Activated T-cell treated with anti-CD3 and anti-CD28 coated beads for 4 hours (primary cell): ENCODE data around the gene MYO5C.
"Not testable (repeated sequence)": the region's sequence is repeated elsewhere in the genome, so short reads cannot be mapped to it uniquely, and the experiment has no call there.

Source experiments
- DNase-seq: peaks from one replicate; pipeline ENCODE4 v3.0.0-alpha.2; 2020

MYO5C gene

DNA sequence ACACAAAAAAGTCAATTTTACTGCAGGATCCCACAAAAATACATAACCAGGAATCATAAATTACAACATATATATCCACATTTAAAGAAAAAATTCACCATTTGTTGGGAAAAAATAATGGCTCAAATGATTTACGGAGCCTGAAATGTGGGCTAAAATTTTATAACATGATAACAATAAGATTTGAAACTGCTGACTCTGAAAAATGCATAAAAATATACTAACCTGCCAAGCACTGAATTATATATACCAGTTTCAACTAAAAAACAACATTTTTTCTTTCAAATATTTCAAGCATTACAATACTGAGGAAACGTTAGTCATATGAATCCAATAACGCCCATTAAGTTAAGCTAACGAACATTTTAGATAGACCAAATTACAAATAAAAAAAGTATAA lies 12.2 kb upstream of the MYO5C start:
- no peak for DNase-seq

GRCh38 chr15:52306270-52306669 lies 10.7 kb upstream of the MYO5C start:
- DNase-seq, result no peak

- no peak for DNase-seq
Observed at GRCh38 chr15:52303093-52303772, 7.6 kb upstream of the MYO5C start.

- no peak for DNase-seq
Observed at GRCh38 chr15:52301265-52301847, 5.8 kb upstream of the MYO5C start.

DNA sequence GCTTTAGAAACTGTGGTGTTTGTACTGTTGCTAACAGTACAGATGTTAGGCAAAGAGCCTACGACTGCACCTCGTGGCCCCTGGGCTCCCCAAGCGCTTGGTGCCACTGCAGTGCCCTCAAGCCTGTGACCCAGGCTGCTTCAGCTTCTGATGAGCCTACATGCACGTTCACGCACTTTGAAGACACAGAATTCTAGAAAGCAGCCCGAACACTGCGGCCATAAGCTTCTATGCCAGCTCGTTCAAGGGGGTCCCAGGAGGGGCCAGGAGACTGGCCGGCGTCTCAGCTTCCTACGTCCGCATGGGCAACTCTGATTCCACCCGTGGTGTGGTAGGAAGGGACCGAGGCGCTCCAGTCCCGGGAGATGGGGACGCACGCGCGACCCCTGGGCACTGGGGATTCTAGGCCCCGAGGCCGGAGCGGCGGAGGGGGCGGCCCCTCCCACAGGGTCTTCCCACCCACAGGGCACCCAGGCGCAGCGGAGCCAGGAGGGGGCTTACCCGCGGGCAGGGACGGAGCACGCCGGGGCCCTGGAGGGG lies 653 bp downstream of the MYO5C start:
- no peak for DNase-seq

DNA sequence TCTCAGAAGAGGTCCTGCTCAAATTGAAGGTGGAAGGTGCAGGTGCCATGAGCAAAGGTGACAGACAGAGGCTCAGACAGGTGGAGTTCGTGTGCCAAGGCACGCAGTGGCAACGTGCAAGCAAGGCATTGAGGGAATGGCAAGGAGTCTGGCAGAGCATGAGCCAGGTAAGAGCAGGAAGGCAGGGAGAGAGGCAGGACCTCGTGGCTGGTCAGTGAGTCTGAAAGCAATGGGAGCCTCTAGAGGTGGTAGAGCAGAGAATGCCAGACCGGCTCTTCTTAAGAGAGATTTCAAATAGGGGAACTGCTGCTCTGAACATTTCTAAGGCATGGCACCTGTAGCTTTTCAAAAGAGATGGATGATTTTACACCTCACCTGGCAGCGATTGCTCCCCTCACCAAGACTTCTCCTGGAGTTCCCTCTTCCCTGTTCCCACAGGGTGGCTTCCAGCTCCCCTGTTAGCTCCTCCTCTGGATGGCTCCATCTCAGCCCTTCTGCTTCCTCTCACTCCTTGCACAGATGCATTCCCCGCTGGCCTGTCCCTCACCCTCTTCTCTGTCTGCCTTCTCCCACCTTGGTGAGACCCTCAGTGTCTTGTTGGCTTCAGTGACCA lies 2.7 kb downstream of the MYO5C start:
- DNase-seq, result no peak

GRCh38 chr15:52291204-52291603 lies 4.4 kb downstream of the MYO5C start:
- no peak for DNase-seq

- no peak for DNase-seq
Observed at GRCh38 chr15:52290800-52291199, 4.8 kb downstream of the MYO5C start.

DNA sequence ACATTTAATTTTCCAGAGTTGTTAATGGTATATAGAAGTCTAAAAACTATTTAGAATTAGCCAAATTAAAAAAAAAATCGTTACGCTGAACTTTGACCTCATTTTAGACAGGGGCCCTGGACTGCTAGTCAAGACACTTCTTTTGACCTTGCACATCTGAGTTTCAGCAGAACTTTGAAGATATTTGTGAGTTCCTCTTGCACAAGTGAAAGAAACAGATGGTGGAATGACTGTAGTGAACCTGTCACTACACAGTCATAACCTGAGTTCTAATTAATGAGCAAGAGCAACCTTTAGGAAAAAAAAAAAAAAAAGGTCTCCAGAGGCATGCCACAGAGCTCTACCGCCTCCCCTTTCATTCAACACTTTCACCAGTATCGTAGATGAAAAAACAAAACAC lies 5.3 kb downstream of the MYO5C start:
- DNase-seq, result no peak

- DNase-seq, result no peak
Observed at GRCh38 chr15:52289629-52290081, 5.9 kb downstream of the MYO5C start.

DNA sequence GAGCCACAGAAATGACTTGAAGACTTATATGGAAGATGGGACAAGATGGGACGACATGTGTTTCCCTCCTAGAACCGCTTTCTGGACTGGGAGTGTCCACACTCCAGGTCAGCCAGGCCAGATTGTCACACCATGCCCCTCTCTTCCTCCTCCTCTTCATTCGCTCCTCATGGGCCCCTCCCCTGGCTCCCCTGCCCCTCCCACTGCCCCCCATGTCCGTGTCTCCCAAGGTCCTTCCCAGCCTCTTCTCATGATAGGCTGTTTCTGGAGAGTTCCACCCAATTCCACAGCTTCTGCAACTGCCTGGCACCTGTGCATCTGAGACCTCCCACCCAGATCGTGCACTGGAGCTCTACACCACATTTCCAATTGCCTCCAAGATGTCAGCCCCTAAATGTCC lies 6.6 kb downstream of the MYO5C start:
- DNase-seq, result no peak

- no peak for DNase-seq
Observed at GRCh38 chr15:52288051-52288942, 7.3 kb downstream of the MYO5C start.

- DNase-seq, result no peak
Observed at GRCh38 chr15:52287114-52287513, 8.5 kb downstream of the MYO5C start.

GRCh38 chr15:52285941-52286340 lies 9.7 kb downstream of the MYO5C start:
- not testable (repeated sequence) for DNase-seq

GRCh38 chr15:52284164-52284563 lies 11.4 kb downstream of the MYO5C start:
- DNase-seq, result no peak

- DNase-seq, result no peak
Observed at GRCh38 chr15:52283281-52283680, 12.3 kb downstream of the MYO5C start.

DNA sequence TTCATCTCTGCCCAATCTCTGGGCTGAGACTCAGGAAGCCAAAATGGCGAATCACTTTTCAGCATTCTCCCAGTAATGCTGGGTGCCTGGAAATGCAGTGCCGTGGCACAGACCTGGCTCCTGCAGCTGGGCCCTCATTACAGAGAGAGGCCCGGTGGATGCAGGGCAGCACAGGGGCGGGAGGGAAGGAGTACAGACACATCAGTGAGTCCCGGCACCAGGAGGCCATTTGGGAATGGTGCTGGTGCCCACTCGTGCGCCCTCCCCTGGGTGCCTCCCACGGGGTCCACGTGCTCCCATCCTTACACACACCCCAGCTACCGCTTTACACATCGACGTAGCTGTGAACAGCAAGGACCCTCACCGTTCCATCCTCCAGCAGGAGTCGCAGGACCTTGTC lies 13.2 kb downstream of the MYO5C start:
- DNase-seq, result no peak

DNA sequence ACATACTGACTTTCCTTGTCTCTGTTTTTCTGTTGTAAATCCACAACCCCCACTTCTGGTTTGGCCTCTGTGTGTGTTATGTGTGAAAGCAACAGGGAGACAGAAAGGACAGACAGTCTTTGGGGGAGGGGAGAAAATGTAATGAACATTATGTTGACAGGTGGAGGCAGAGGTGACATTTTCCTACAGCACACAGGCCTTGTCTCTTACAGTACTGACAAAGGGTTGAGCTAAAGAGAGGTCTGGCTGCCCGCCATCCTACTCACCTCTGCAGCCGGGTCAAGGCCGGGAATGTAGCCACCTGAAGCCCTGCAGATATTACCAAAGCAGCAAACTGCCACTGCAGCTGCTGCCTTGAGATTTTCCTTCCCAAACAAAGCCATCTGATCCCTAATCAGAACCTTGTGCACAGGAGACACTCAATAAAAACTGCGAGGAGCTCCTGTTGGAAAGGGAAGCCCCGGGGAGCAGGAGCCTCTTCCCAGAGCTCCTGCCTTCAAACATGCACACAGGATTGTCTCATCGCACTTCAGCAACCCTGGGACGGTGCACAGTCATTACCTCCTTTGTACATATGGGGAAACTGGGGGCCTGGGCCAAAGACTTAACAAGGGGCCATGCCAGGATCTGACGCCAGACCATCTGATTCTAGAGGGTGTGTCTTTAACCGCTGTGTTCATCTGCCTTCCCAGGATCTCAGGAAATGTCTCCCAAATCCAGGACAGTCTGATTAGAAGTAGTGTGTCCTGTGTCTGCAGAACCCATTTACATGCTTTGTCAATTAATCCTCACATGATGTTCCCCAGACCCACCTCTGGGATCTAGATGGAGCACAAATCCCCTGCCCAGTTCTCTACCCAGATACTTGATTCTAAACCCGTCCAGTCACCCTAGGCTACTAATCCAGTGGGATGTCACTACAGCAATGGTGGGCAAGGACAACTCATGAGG lies 14.2 kb downstream of the MYO5C start:
- no peak for DNase-seq

DNA sequence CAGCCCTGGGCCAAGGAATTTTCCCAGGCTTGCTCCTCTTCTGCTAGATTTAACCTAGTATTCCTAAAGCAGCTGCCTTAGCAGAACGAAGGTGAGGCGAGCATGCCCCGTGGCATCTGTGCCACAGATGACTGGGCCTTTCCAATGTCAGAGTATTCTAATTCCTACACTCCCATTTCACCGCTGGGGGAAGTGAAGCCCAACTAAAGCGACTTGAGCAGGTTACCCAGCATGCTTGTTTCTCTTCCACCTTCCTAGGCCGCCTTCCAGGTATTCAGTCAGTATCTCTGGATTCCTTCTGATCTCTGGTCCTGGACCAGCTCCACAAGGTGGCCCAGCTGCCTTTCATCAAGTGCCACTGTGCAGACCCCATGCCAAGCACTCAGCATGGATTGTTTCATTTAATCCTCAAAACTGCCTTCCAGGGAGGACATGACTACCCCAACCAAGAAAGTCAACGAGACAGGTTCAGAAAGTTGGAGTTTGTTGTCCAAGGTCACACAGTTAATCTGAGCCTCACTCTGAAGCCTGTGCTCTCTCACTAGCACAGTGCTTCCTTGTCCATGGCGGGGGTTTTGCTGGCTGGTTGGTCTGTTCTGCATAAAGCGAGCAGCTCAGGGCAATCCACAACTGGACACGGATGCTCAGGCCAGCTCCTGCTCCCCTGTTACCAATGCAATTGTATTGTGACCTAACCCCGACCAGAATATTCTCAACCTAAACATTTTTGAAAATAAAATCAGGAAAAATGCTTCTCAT lies 15.1 kb downstream of the MYO5C start:
- no peak for DNase-seq

GRCh38 chr15:52278636-52279367 lies 16.8 kb downstream of the MYO5C start:
- no peak for DNase-seq
